ENCODE data around the gene FXN. TPM values are rescaled to one million over a fixed set of nuclear protein-coding genes. Genes with fewer than 3 reads are reported as not detected.
A peak's percentile ranks its signal among the peaks of the same experiment; 100 is the strongest.

The FXN gene
- total RNA-seq, 1 experiment from 2014 or later: 24.1 TPM

- H3K9me3 ChIP-seq (ENCODE audit: control insufficient read depth in 1 of 2, insufficient read depth in 1 of 2, low read depth in 1 of 2, low read length in 2 of 2): peaks cover 0 to 4% of the 10 kb centered on the region in 2 experiments; a peak in 2 of 4 replicates
- POLR2A ChIA-PET: no interaction called here
- DNase-seq (ENCODE audit: low read depth, low spot score): peak; percentile 65
- no peaks in the 10 kb centered on the region for H4K20me1 ChIP-seq (ENCODE audit: insufficient read depth)
- H3K4me3 ChIP-seq (replicated peaks in 1 of 2; ENCODE audit: low read depth in 1 of 2, low read length in 2 of 2): no peak overlapping the region
- CTCF ChIA-PET: interaction anchor here (0.9 kb wide), 1 partner anchor 137 kb away, joined by 3 read pairs; no protein-coding TSS in a partner anchor
- RAD21 ChIA-PET (ENCODE audit: low non-redundant PET in 1 of 2, low total read pairs in 2 of 2, uncharacterized antibody in 2 of 2, unreplicated experiment in 2 of 2): no interaction called here
- intact Hi-C loops (cut with micrococcal nuclease): loop anchor here (1.0 kb wide), 1 partner anchor 443 kb away; no protein-coding TSS in a partner anchor
- no peaks in the 10 kb centered on the region for H3K79me2 ChIP-seq (ENCODE audit: insufficient read depth, low read length)
- H3K4me1 ChIP-seq (ENCODE audit: control insufficient read depth in 1 of 2, insufficient read depth in 2 of 2, low read length in 2 of 2): peaks cover 0 to 4% of the 10 kb centered on the region in 2 experiments; a peak in 1 of 4 replicates
- no peak overlapping the region for H3K9ac ChIP-seq (ENCODE audit: low read length)
- H3K4me2 ChIP-seq (ENCODE audit: low read length): peak overlapping the region; percentile 10; the same call in 1 of the 2 replicates
- no peaks in the 10 kb centered on the region for H3K9me2 ChIP-seq (ENCODE audit: insufficient read depth)
- TF ChIP-seq JUND (IDR thresholded peaks at IDR 0.05): no peak
- peak; percentile 49 to 85 (median 85); a peak in 5 of 6 replicates for TF ChIP-seq CTCF (IDR thresholded peaks at IDR 0.05 in 2 of 3, conservative IDR thresholded peaks at IDR 0.05 in 1 of 3; ENCODE audit: borderline replicate concordance in 1 of 3, insufficient read depth in 1 of 3, low read depth in 2 of 3, low read length in 2 of 3)
- TF ChIP-seq POLR2AphosphoS5 (IDR thresholded peaks at IDR 0.05; ENCODE audit: low read depth, low read length): no peak
- no peak for TF ChIP-seq POLR2A (IDR thresholded peaks at IDR 0.05; ENCODE audit: borderline replicate concordance, extremely low read depth, insufficient read depth, insufficient read length)
- no peak for TF ChIP-seq ELF1 (IDR thresholded peaks at IDR 0.05; ENCODE audit: borderline replicate concordance, low read depth)
- no peak for TF ChIP-seq ZFX (IDR thresholded peaks at IDR 0.05)
- no peak for TF ChIP-seq ZBTB33 (IDR thresholded peaks at IDR 0.05; ENCODE audit: extremely low read depth, insufficient replicate concordance, low read length)
- TF ChIP-seq CBX3 (IDR thresholded peaks at IDR 0.05; ENCODE audit: low read depth): peak; percentile 58; the same call in 1 of the 2 replicates
- no peak for TF ChIP-seq FOSL1 (IDR thresholded peaks at IDR 0.05; ENCODE audit: low read depth)
- TF ChIP-seq YY1 (IDR thresholded peaks at IDR 0.05; ENCODE audit: extremely low read depth, insufficient replicate concordance, low read depth, low read length): no peak
- TF ChIP-seq ZNF274 (IDR thresholded peaks at IDR 0.05; ENCODE audit: low read depth, low read length): no peak
- TF ChIP-seq SP1 (IDR thresholded peaks at IDR 0.05; ENCODE audit: low read depth): no peak
- no peak for TF ChIP-seq REST (IDR thresholded peaks at IDR 0.05; ENCODE audit: low read depth)
- 0 out of 2 replicates have a peak, but pooled peaks have one; percentile 13 for TF ChIP-seq MAX (IDR thresholded peaks at IDR 0.05)
- peak; percentile 55 for TF ChIP-seq RAD21 (IDR thresholded peaks at IDR 0.05; ENCODE audit: low read depth)
- TF ChIP-seq SIN3A (IDR thresholded peaks at IDR 0.05; ENCODE audit: low read depth): no peak
- H3K36me3 ChIP-seq (ENCODE audit: control insufficient read depth in 1 of 2, insufficient read depth in 2 of 2, low read length in 2 of 2): no peaks in the 10 kb centered on the region
- H3K27ac ChIP-seq (ENCODE audit: low read depth, low read length): no peak overlapping the region
- ATAC-seq: peak; percentile 93
- H3K27me3 ChIP-seq (ENCODE audit: insufficient read depth, low read length): no peaks in the 10 kb centered on the region
- no TSS peak for BruUV-seq (replicated peaks)
- H2AFZ ChIP-seq (ENCODE audit: low read depth, low read length, poor library complexity, severe bottlenecking): peak overlapping the region; percentile 85
Observed at GRCh38 chr9:69027355-69028097, 8.0 kb upstream of the FXN start.

Data from HCT116 (cell line).